HL-60 (cell line): ENCODE data around the gene CYREN.

Experiments
- DNase-seq, 2 experiments: peaks; one replicate each; pipeline ENCODE4 v3.0.0-alpha.2; 2010 to 2020; ENCODE audit warnings: low read depth in 1 of 2, low spot score in 1 of 2
- H3K27ac ChIP-seq: fragments of 250-450 bp; sonication (Bioruptor Pico); replicated peaks from 2 replicates; pipeline ENCODE4 v1.5.1; 2020; ENCODE audit warnings: mild to moderate bottlenecking, moderate library complexity
- H3K27me3 ChIP-seq: fragments of 250-450 bp; sonication (Bioruptor Pico); 2 replicates; pipeline ENCODE4 v1.5.1; 2021; ENCODE audit warnings: mild to moderate bottlenecking, moderate library complexity; ENCODE audit not compliant: insufficient read depth, poor library complexity, severe bottlenecking
- H3K4me3 ChIP-seq: replicated peaks from 2 replicates; pipeline ENCODE4 v1.5.1; 2011; ENCODE audit warnings: mild to moderate bottlenecking, control low read depth, low read length; ENCODE audit not compliant: insufficient read depth
- CTCF ChIP-seq: IDR thresholded peaks from one replicate; pipeline ENCODE4 v1.5.1; 2011; ENCODE audit warnings: low read length, control low read depth, inconsistent platforms; ENCODE audit not compliant: insufficient read depth
- GABPA ChIP-seq: IDR thresholded peaks from 2 replicates; pipeline ENCODE4 v1.6.1; 2012; ENCODE audit warnings: low read depth
- POLR2AphosphoS5 ChIP-seq: IDR thresholded peaks from 2 replicates; pipeline ENCODE4 v1.6.1; 2012; ENCODE audit warnings: low read depth
- REST ChIP-seq: IDR thresholded peaks from 2 replicates; pipeline ENCODE4 v1.6.1; 2012; ENCODE audit warnings: low read depth; ENCODE audit not compliant: insufficient replicate concordance
- SPI1 ChIP-seq: IDR thresholded peaks from 2 replicates; pipeline ENCODE4 v1.6.1; 2012; ENCODE audit warnings: low read depth, mild to moderate bottlenecking, borderline replicate concordance

Gene CYREN

GRCh38 chr7:135188298-135188984, 17.9 kb upstream of the CYREN start:
- no peak for TF ChIP-seq REST
- no peak for TF ChIP-seq POLR2AphosphoS5
- no peak for TF ChIP-seq GABPA
- no peak for TF ChIP-seq SPI1
- TF ChIP-seq CTCF = no peak

GRCh38 chr7:135186841-135187253, 16.3 kb upstream of the CYREN start:
- Histone ChIP-seq H3K4me3 (no peak overlapping the region), H3K27me3 (no peaks in the 10 kb centered on the region), H3K27ac (no peak overlapping the region)
- TF ChIP-seq REST (no peak), GABPA (no peak), CTCF (no peak), POLR2AphosphoS5 (no peak), SPI1 (no peak)
- no peak for DNase-seq

More at GRCh38 chr7:135188298-135188984, 17.9 kb upstream of the CYREN start:
- no peaks in the 10 kb centered on the region for H3K27me3 ChIP-seq
- H3K4me3 ChIP-seq = no peak overlapping the region
- DNase-seq = no peak
- H3K27ac ChIP-seq = no peak overlapping the region

- no peaks in the 10 kb centered on the region for H3K27me3 ChIP-seq
- TF ChIP-seq CTCF (no peak), POLR2AphosphoS5 (no peak), REST (no peak), SPI1 (no peak), GABPA (no peak)
- H3K27ac ChIP-seq = no peak overlapping the region
- H3K4me3 ChIP-seq = no peak overlapping the region
- no peak for DNase-seq
These were observed 15.7 kb upstream of the CYREN start for GRCh38 chr7:135186261-135186540.
